ENCODE measurements around the gene NEDD4L. TPM values are rescaled to one million over a fixed set of nuclear protein-coding genes. Genes with fewer than 3 reads are reported as not detected.
A peak's percentile ranks its signal among the peaks of the same experiment; 100 is the strongest.

NEDD4L gene
- total and polyA plus RNA-seq, 10 of the 15 experiments (the other 5 are each of a cell fraction or from before 2014, with no cell fraction given) = 7.4 to 24.0 (median 17.7) TPM

- no peak overlapping the region for H3K4me3 ChIP-seq
- ChIA-PET CTCF (interaction anchor here (0.9 to 2.5 kb wide), 10 partner anchors 10 to 69 kb away, joined by 3 to 14 read pairs (median 6); partner anchors contain the start of gene NEDD4L), POLR2A (interaction anchor here (0.6 to 4.8 kb wide), 4 partner anchors 12 to 34 kb away, joined by 3 to 46 read pairs (median 14); no protein-coding TSS in a partner anchor), RAD21 (ENCODE audit: unreplicated experiment) (interaction anchor here (1.0 to 4.4 kb wide), 10 partner anchors 10 to 97 kb away, joined by 3 to 53 read pairs (median 6); partner anchors contain the start of gene NEDD4L), SMC1A (ENCODE audit: uncharacterized antibody, unreplicated experiment) (interaction anchor here (0.7 to 7.0 kb wide), 11 partner anchors 9 to 97 kb away, joined by 3 to 78 read pairs (median 7); partner anchors contain the start of gene NEDD4L)
- H3K9ac ChIP-seq (ENCODE audit: control insufficient read depth, insufficient read depth, low read length) = no peak overlapping the region
- in situ Hi-C loops (cut with MboI) = no loop called here
- DNase-seq (ENCODE audit: low read depth, low spot score) = no peak
- FAIRE-seq = no peak
- no peak overlapping the region for H3K27ac ChIP-seq (ENCODE audit: control insufficient read depth, insufficient read depth)
- H3K27me3 ChIP-seq (replicated peaks in 1 of 2; ENCODE audit: control insufficient read depth in 2 of 2, insufficient read depth in 2 of 2, low read length in 1 of 2) = no peaks in the 10 kb centered on the region
- no peak overlapping the region for H2AFZ ChIP-seq (ENCODE audit: control insufficient read depth, low read depth, low read length)
- no TSS peak for BruUV-seq (replicated peaks)
- no peaks in the 10 kb centered on the region for H4K20me1 ChIP-seq (ENCODE audit: control insufficient read depth, insufficient read depth)
- TF ChIP-seq CHD2 (IDR thresholded peaks at IDR 0.05; ENCODE audit: borderline replicate concordance, low read depth, low read length) (no peak), ESRRA (IDR thresholded peaks at IDR 0.05; ENCODE audit: low read length) (no peak), SMC3 (IDR thresholded peaks at IDR 0.05; ENCODE audit: borderline replicate concordance, low read length) (no peak), JUND (IDR thresholded peaks at IDR 0.05; ENCODE audit: low read depth, low read length) (no peak)
- no peak overlapping the region for H3K4me2 ChIP-seq (ENCODE audit: control insufficient read depth, insufficient read depth)
- H3K9me3 ChIP-seq (replicated peaks; ENCODE audit: control insufficient read depth, insufficient read depth, low read length) = no peaks in the 10 kb centered on the region; the same call in 2 of the 3 replicates
- intact Hi-C loops (cut with micrococcal nuclease; ENCODE audit: unreplicated experiment) = loop anchor here (10.0 kb wide), 1 partner anchor 477 kb away; no protein-coding TSS in a partner anchor
- ATAC-seq = no peak
- H3K36me3 ChIP-seq (ENCODE audit: control insufficient read depth in 2 of 2, insufficient read depth in 2 of 2, low read length in 1 of 2) = no peaks in the 10 kb centered on the region
- no peaks in the 10 kb centered on the region for H3K79me2 ChIP-seq (ENCODE audit: control insufficient read depth, insufficient read depth, low read length)
- WGBS (ENCODE audit: insufficient coverage, insufficient replicate concordance, low lambda C conversion rate, missing lambda C conversion rate) = 33% methylated on average over 1 of the region's 1 CpG
- H3K4me1 ChIP-seq (ENCODE audit: control insufficient read depth, insufficient read depth, low read length) = peaks cover 12% of the 10 kb centered on the region
Measured at GRCh38 chr18:58112174-58112573, 68.1 kb downstream of the NEDD4L start.

DNA sequence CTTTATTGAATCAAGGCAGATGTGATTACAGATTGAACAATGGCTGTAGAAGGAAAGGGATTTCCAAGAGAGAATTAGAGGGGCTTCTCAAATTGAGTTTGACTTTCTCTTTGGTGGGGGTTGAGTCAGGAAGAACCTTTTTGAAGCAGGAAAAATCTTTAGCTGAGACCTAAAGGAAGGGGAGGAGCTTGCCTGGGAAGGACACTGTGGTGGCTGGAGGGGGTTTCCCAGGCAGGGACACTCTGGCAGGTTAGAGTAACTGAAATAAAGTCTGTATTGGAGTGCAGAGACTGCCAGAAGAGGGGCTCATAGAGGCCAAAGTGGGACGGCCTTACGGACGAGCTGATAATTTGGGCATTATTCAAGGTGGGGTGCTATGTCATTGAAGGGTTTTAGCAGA, 69.3 kb downstream of the NEDD4L start:
- intact Hi-C loops (cut with micrococcal nuclease; ENCODE audit: unreplicated experiment) = loop anchor here (10.0 kb wide), 1 partner anchor 479 kb away; no protein-coding TSS in a partner anchor
- RAD21 ChIA-PET (ENCODE audit: unreplicated experiment) = interaction anchor here (0.6 to 4.4 kb wide), 9 partner anchors 9 to 96 kb away, joined by 3 to 53 read pairs (median 5); partner anchors contain the start of gene NEDD4L
- no peak for TF ChIP-seq YBX1 (IDR thresholded peaks at IDR 0.05)
- TF ChIP-seq ATF2 (IDR thresholded peaks at IDR 0.05; ENCODE audit: low read length) = no peak
- no peak for TF ChIP-seq RBBP5 (conservative IDR thresholded peaks at IDR 0.05)
- TF ChIP-seq, protein P1, sequence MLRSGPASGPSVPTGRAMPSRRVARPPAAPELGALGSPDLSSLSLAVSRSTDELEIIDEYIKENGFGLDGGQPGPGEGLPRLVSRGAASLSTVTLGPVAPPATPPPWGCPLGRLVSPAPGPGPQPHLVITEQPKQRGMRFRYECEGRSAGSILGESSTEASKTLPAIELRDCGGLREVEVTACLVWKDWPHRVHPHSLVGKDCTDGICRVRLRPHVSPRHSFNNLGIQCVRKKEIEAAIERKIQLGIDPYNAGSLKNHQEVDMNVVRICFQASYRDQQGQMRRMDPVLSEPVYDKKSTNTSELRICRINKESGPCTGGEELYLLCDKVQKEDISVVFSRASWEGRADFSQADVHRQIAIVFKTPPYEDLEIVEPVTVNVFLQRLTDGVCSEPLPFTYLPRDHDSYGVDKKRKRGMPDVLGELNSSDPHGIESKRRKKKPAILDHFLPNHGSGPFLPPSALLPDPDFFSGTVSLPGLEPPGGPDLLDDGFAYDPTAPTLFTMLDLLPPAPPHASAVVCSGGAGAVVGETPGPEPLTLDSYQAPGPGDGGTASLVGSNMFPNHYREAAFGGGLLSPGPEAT (IDR thresholded peaks at IDR 0.05; ENCODE audit: low read depth) = peak; percentile 65; the same call in 1 of the 2 replicates
- no peak for TF ChIP-seq CBX3 (IDR thresholded peaks at IDR 0.05; ENCODE audit: borderline replicate concordance, low read depth)
- TF ChIP-seq, protein P2, sequence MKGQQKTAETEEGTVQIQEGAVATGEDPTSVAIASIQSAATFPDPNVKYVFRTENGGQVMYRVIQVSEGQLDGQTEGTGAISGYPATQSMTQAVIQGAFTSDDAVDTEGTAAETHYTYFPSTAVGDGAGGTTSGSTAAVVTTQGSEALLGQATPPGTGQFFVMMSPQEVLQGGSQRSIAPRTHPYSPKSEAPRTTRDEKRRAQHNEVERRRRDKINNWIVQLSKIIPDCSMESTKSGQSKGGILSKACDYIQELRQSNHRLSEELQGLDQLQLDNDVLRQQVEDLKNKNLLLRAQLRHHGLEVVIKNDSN (IDR thresholded peaks at IDR 0.05; ENCODE audit: borderline replicate concordance, extremely low read length, insufficient read depth, low read depth, low read length) = no peak
- no peak for TF ChIP-seq CBFB (IDR thresholded peaks at IDR 0.05; ENCODE audit: low read depth)

More for the DNA sequence above, 69.3 kb downstream of the NEDD4L start:
- ChIA-PET SMC1A (ENCODE audit: uncharacterized antibody, unreplicated experiment) (interaction anchor here (0.9 to 7.0 kb wide), 12 partner anchors 8 to 113 kb away, joined by 3 to 78 read pairs (median 6); partner anchors contain the start of gene NEDD4L), POLR2A (interaction anchor here (0.8 to 4.3 kb wide), 4 partner anchors 9 to 25 kb away, joined by 3 to 19 read pairs (median 6); no protein-coding TSS in a partner anchor), CTCF (interaction anchor here (0.7 to 2.5 kb wide), 11 partner anchors 9 to 231 kb away, joined by 3 to 14 read pairs (median 5); partner anchors contain the start of gene NEDD4L)
- 42% methylated on average over 3 of the region's 3 CpGs for WGBS (ENCODE audit: insufficient coverage, insufficient replicate concordance, low lambda C conversion rate, missing lambda C conversion rate)
- ATAC-seq (peak; percentile 85), FAIRE-seq (no peak), DNase-seq (ENCODE audit: low read depth, low spot score) (no peak)
- H3K9me3 ChIP-seq (replicated peaks; ENCODE audit: control insufficient read depth, insufficient read depth, low read length) = no peaks in the 10 kb centered on the region; the same call in 2 of the 3 replicates
- no peaks in the 10 kb centered on the region for H4K20me1 ChIP-seq (ENCODE audit: control insufficient read depth, insufficient read depth)
- in situ Hi-C loops (cut with MboI) = no loop called here
- H3K36me3 ChIP-seq (ENCODE audit: control insufficient read depth in 2 of 2, insufficient read depth in 2 of 2, low read length in 1 of 2) = no peaks in the 10 kb centered on the region
- H3K27me3 ChIP-seq (replicated peaks in 1 of 2; ENCODE audit: control insufficient read depth in 2 of 2, insufficient read depth in 2 of 2, low read length in 1 of 2) = no peaks in the 10 kb centered on the region
- H3K9ac ChIP-seq (ENCODE audit: control insufficient read depth, insufficient read depth, low read length) = peak overlapping the region; percentile 0; the same call in 1 of the 2 replicates
- H3K79me2 ChIP-seq (ENCODE audit: control insufficient read depth, insufficient read depth, low read length) = no peaks in the 10 kb centered on the region
- peaks cover 12% of the 10 kb centered on the region for H3K4me1 ChIP-seq (ENCODE audit: control insufficient read depth, insufficient read depth, low read length)
- no TSS peak for BruUV-seq (replicated peaks)
- no peak overlapping the region for H3K4me3 ChIP-seq
- peak overlapping the region; percentile 74 for H3K27ac ChIP-seq (ENCODE audit: control insufficient read depth, insufficient read depth)
- H2AFZ ChIP-seq (ENCODE audit: control insufficient read depth, low read depth, low read length) = peak overlapping the region; percentile 77
- H3K4me2 ChIP-seq (ENCODE audit: control insufficient read depth, insufficient read depth) = peak overlapping the region; percentile 51
